Choroid plexus epithelial cell (primary cell): ENCODE measurements around the gene CFDP1.

Source experiments
- DNase-seq: peaks from one replicate; pipeline ENCODE4 v3.0.0-alpha.2; 2010; ENCODE audit warnings: low read depth
- H3K4me3 ChIP-seq: 2 replicates; pipeline ENCODE4 v1.5.1; 2011; ENCODE audit warnings: low read depth, mild to moderate bottlenecking, control low read depth, low read length, moderate library complexity
- TF ChIP-seq, protein P1 (sequence below): conservative IDR thresholded peaks from 2 replicates; pipeline ENCODE4 v1.5.1; 2011; ENCODE audit warnings: low read depth, mild to moderate bottlenecking, control low read depth, inconsistent platforms, low read length, moderate library complexity

CFDP1 gene

DNA sequence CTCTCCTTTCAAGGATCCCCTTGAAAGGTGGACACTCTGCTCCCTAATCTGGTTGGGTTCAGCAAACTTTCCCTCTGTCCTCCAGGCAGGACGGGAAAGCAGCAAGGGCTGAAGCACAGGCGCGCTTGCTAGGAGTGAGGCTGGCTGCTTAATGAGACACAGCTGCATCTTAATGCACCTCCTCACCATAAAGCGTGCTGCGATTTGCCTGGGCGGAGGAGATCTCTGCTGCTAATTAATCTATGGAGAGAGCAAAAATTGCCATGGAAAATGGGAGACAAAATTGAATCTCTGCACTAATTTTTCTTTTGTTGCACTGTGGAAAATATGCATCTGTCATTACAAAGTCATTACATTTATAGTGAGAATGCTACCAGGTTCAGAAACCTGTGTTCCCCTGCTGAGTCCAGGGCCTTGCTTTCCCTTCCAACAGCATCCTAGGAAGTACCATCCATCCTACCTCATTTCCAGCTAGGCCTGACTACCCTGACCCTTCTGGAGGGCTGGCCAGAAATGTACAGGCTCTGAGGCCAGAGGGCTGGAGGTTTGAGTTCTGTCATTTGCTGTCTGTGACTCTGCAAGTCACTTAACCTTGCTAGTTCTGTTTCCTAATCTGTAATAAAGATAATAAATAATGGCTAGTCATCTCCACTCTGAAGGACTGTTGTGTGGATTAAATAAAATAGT is 138.4 kb downstream of the CFDP1 start:
- no peak overlapping the region for H3K4me3 ChIP-seq
- TF ChIP-seq, protein P1, sequence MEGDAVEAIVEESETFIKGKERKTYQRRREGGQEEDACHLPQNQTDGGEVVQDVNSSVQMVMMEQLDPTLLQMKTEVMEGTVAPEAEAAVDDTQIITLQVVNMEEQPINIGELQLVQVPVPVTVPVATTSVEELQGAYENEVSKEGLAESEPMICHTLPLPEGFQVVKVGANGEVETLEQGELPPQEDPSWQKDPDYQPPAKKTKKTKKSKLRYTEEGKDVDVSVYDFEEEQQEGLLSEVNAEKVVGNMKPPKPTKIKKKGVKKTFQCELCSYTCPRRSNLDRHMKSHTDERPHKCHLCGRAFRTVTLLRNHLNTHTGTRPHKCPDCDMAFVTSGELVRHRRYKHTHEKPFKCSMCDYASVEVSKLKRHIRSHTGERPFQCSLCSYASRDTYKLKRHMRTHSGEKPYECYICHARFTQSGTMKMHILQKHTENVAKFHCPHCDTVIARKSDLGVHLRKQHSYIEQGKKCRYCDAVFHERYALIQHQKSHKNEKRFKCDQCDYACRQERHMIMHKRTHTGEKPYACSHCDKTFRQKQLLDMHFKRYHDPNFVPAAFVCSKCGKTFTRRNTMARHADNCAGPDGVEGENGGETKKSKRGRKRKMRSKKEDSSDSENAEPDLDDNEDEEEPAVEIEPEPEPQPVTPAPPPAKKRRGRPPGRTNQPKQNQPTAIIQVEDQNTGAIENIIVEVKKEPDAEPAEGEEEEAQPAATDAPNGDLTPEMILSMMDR = no peak
- no peak for DNase-seq

DNA sequence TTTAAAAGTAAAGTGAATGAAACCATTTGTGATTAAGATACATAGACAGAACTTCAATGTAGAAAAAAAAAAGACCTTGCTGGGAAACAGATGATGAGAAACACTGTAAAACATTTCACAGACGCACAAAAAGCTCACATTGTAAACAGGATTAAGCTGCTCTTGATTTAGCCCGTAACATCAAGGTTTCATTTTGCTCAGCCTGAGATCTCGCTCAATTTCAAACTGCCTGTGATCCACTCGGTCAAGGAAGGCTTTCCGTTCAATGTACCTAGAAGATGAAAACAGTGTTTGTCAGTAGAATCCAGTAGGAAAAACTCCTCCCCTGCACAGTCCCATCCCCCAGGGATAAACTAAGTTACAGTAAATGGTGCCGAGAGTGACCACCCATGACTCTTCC is 139.5 kb downstream of the CFDP1 start:
- no peak overlapping the region for H3K4me3 ChIP-seq
- no peak for DNase-seq
- TF ChIP-seq, protein P1 = no peak

DNA sequence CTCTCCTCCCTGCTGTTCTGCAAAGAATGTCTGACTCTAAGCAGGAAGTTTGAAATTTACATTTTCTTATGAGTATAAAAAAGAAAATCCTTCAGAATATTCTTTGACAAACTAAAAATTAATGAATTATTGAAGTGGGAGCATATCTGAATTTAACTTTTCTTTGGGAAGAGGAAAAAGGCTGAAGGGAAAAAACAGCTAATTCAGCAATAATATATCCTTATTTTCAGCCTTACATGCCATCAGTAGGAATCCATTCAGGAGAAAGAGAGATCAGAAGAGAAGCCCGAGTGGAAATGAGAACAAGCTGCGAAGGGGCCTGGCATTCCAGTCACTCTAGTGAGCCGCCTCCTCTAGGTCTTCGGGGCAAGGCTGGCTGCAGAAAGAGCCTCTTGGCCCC is 140.1 kb downstream of the CFDP1 start:
- H3K4me3 ChIP-seq = no peak overlapping the region
- no peak for DNase-seq
- TF ChIP-seq, protein P1 = no peak

DNA sequence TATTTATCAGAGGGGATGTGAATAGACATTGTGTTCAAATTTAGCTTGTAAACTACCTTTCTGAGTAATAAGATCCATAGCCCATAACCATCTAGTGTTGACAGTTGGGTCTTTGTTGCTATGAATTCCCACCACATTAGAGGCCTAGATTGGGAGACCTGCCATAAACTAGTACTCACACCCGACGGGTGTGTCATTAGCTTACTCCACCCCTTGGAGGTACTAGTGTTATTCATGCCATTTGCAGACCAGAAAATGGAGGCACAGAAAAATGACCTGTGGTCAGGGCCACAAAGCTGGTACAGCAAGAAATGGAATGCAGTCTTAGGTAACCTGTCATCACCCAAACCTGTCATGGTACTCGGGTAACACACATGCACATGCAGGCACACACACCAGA is 140.6 kb downstream of the CFDP1 start:
- H3K4me3 ChIP-seq = no peak overlapping the region
- TF ChIP-seq, protein P1 = no peak
- no peak for DNase-seq

DNA sequence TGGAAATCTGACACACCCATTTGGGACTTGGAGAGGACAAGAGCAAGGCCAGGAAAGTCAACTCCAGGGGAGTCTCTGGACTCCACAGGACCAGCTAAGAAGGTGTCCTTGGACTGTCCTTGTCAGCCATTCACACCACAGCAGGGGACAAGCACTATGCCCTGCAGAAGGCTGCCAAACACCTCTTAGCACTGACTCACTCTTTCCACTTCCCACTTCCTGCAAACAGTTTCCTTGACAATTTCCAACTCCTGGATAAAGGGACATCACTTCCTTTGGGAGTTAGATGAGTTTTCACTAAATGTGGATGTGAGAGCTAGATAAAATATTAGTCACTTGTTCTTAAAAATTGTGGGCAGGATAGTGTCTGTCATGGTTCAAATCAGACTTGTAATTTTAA is 144.1 kb downstream of the CFDP1 start:
- TF ChIP-seq, protein P1 = no peak
- peak; percentile 50 for DNase-seq
- no peak overlapping the region for H3K4me3 ChIP-seq

DNA sequence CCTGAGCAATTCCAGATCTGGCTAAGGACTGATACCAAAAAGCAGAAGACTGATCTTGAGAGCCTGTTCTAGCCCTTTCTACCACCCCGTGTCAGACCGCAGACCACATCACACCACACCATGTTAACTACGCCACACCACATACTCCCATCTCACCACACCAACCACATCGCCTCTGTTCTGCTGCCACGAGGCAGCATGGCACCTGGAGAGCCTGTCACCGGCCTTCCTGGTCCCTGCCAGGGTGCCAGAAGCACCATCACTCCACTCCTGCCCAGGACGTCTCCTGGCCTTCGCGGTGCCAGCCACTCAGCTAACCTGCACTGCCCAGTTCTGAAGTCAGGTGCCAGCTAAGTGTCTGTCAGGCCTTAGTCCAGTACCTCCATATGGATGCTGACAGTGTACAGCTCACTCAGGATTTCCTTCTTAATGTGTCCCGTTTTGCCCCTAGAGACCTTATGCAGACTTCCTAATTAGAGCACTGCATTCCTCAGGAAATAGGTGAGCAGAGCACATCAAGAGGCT is 144.6 kb downstream of the CFDP1 start:
- TF ChIP-seq, protein P1 = no peak
- no peak overlapping the region for H3K4me3 ChIP-seq
- no peak for DNase-seq

DNA sequence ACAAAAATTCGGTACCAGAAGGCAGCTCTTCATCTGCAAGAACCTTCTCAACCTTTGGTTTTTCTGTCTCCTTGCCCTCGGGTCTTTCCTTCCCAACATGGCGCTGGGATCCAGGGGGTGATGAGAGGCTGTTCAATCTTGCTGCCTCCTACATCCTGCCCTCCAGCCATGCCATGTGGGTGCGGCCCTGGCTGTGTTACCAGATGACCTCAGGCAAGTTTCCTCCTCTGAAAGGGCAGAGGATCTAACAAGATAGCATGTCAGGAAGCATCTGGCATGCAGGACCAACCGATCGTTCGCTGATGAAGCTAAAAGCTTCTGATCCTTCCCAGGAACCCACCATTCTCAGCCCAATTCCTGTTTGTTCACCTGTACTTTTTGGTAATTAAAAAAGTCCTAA is 145.1 kb downstream of the CFDP1 start:
- no peak overlapping the region for H3K4me3 ChIP-seq
- TF ChIP-seq, protein P1 = no peak
- DNase-seq = no peak
